NT2/D1 (cell line): ENCODE data around the gene ANKRD27.

Source experiments
- SUZ12 ChIP-seq: IDR thresholded peaks from 2 replicates; pipeline ENCODE4 v1.6.1; 2011; ENCODE audit not compliant: insufficient read length, insufficient read depth; ENCODE audit errors: extremely low read depth
- YY1 ChIP-seq: IDR thresholded peaks from 2 replicates; pipeline ENCODE4 v1.6.1; 2011; ENCODE audit not compliant: insufficient read length, insufficient read depth
- ZNF274 ChIP-seq: IDR thresholded peaks from 2 replicates; pipeline ENCODE4 v1.6.1; 2011; ENCODE audit warnings: mild to moderate bottlenecking, low read depth, low read length

DNA sequence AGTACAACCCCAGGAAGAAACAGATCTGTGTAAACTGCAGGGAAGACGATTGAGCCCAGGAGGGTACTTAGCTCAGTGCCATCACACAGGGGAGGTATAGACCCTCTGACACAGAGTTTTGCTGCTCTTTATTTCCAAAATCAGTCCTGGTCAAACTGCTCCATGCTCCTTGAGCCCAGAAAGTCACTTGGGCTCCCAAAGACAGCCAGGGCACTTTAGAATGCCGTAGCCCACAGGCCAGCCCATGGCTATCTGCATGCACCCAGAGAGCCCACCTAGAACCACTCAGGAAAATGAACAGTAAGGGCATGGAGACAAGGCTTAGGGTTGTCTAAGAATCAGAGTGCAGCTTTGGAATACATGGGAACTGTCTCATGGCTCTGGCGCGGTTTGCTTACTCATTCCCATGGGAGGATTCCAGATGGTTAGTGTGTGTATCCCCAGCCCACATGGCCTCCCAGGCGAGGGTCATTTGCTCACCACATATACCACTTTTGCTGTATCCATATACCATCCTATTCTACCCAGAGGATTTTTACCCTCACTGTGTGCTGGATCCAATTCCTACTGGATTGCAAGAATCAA, 108.6 kb downstream of the ANKRD27 start:
- no peak for TF ChIP-seq ZNF274
- no peak for TF ChIP-seq YY1
- TF ChIP-seq SUZ12 = no peak
